Thyroid gland (tissue), 4 donors: ENCODE measurements around the gene GRIP1. TPM values are rescaled to one million over a fixed set of nuclear protein-coding genes. Genes with fewer than 3 reads are reported as not detected.

ENCODE experiments used
- DNase-seq, 2 donors: peaks; one replicate each; pipeline ENCODE4 v3.0.0-alpha.2; 2019
- H3K27ac ChIP-seq, 3 donors: fragments of 200-600 bp; sonication (generic); 1 replicate in 2 of 3; 2 replicates in 1 of 3; pipeline ENCODE4 v1.5.1; 2016 to 2019; ENCODE audit warnings: mild to moderate bottlenecking in 1 of 3, moderate library complexity in 1 of 3
- H3K27me3 ChIP-seq: fragments of 200-600 bp; sonication (generic); one replicate; pipeline ENCODE4 v1.5.1; 2019
- H3K36me3 ChIP-seq, 2 donors: fragments of 200-600 bp; sonication (generic); one replicate each; pipeline ENCODE4 v1.5.1; 2016 to 2019
- H3K4me1 ChIP-seq, 2 donors: fragments of 200-600 bp; sonication (generic); one replicate each; pipeline ENCODE4 v1.5.1; 2017 to 2019
- H3K4me3 ChIP-seq, 3 donors: fragments of 200-600 bp; sonication (generic); replicated peaks in 1 of 3; 1 replicate in 2 of 3; 2 replicates in 1 of 3; pipeline ENCODE4 v1.5.1; 2016; ENCODE audit warnings: mild to moderate bottlenecking in 1 of 3
- H3K9me3 ChIP-seq: fragments of 200-600 bp; sonication (generic); one replicate; pipeline ENCODE4 v1.5.1; 2017
- POLR2A ChIP-seq, 2 donors: fragments of 450-650 bp; IDR thresholded peaks; one replicate each; pipeline ENCODE4 v1.6.1; 2017; ENCODE audit warnings: antibody characterized with exemption in 2 of 2, mild to moderate bottlenecking in 2 of 2, moderate library complexity in 1 of 2
- WGBS, 2 donors: methylation state at CpG; one replicate each; pipeline ENCODE4 v1.1.5; 2017; 5-methylcytosine and 5-hydroxymethylcytosine counted together
- intact Hi-C: fragments of 100-400 bp; cut with DNase I; formaldehyde crosslinking; loops from one replicate; pipeline ENCODE4 v1.15.1; 2023
- total RNA-seq, 4 donors: library from RNA; depleted of rRNA; stranded (reverse); fragments of >200 nt; gene quantifications; one replicate each; pipeline ENCODE4 v1.2.3, GENCODE V29; 2016
- TF ChIP-seq, protein P1 (sequence below), 6 experiments: fragments of 200-600 bp in 3 of 6; fragments of 450-650 bp in 3 of 6; sonication (generic) in 3 of 6; IDR thresholded peaks; one replicate each; pipeline ENCODE4 v1.5.1; 2016 to 2019; ENCODE audit warnings: antibody characterized with exemption in 6 of 6, mild to moderate bottlenecking in 2 of 6, inconsistent platforms in 1 of 6, moderate library complexity in 1 of 6

GRIP1 gene
- total RNA-seq, 4 donors from 2014 or later, result 9.9 to 21.1 (median 15.6) TPM

- no peak overlapping the region for H3K27ac ChIP-seq
- H3K9me3 ChIP-seq, result no peaks in the 10 kb centered on the region
- H3K27me3 ChIP-seq, result no peaks in the 10 kb centered on the region
- no peaks in the 10 kb centered on the region for H3K36me3 ChIP-seq
- H3K4me1 ChIP-seq, result no peaks in the 10 kb centered on the region
- 57 to 68% methylated on average over 2 of the region's 2 CpGs for WGBS, 2 donors
- no peak for TF ChIP-seq POLR2A (IDR thresholded peaks at IDR 0.05)
- TF ChIP-seq, protein P1, sequence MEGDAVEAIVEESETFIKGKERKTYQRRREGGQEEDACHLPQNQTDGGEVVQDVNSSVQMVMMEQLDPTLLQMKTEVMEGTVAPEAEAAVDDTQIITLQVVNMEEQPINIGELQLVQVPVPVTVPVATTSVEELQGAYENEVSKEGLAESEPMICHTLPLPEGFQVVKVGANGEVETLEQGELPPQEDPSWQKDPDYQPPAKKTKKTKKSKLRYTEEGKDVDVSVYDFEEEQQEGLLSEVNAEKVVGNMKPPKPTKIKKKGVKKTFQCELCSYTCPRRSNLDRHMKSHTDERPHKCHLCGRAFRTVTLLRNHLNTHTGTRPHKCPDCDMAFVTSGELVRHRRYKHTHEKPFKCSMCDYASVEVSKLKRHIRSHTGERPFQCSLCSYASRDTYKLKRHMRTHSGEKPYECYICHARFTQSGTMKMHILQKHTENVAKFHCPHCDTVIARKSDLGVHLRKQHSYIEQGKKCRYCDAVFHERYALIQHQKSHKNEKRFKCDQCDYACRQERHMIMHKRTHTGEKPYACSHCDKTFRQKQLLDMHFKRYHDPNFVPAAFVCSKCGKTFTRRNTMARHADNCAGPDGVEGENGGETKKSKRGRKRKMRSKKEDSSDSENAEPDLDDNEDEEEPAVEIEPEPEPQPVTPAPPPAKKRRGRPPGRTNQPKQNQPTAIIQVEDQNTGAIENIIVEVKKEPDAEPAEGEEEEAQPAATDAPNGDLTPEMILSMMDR (IDR thresholded peaks at IDR 0.05), result no peak
- H3K4me3 ChIP-seq, result no peak overlapping the region
- intact Hi-C loops, result no loop called here
- peak in 1 of 2 donors; percentile 1 for DNase-seq
Observed at GRCh38 chr12:66446276-66446675, 232.6 kb downstream of the GRIP1 start.

- 89 to 93% methylated on average over 6 of the region's 6 CpGs for WGBS, 2 donors
- no peaks in the 10 kb centered on the region for H3K36me3 ChIP-seq
- H3K27ac ChIP-seq, result no peak overlapping the region
- no peaks in the 10 kb centered on the region for H3K4me1 ChIP-seq
- H3K27me3 ChIP-seq, result no peaks in the 10 kb centered on the region
- intact Hi-C loops, result no loop called here
- no peak overlapping the region for H3K4me3 ChIP-seq
- no peaks in the 10 kb centered on the region for H3K9me3 ChIP-seq
- DNase-seq, result no peak
- TF ChIP-seq, protein P1 (IDR thresholded peaks at IDR 0.05), result no peak
- no peak for TF ChIP-seq POLR2A (IDR thresholded peaks at IDR 0.05)
Observed at GRCh38 chr12:66441905-66442559, 236.8 kb downstream of the GRIP1 start.

GRCh38 chr12:66438601-66439000, 240.3 kb downstream of the GRIP1 start:
- TF ChIP-seq, protein P1 (IDR thresholded peaks at IDR 0.05), result no peak
- TF ChIP-seq POLR2A (IDR thresholded peaks at IDR 0.05), result no peak
- intact Hi-C loops, result no loop called here
- Histone ChIP-seq H3K36me3 (no peaks in the 10 kb centered on the region), H3K27ac (no peak overlapping the region), H3K9me3 (no peaks in the 10 kb centered on the region), H3K4me1 (no peaks in the 10 kb centered on the region), H3K4me3 (no peak overlapping the region), H3K27me3 (no peaks in the 10 kb centered on the region)
- WGBS, 2 donors, result 89 to 95% methylated on average over 1 of the region's 1 CpG
- DNase-seq, result no peak

DNA sequence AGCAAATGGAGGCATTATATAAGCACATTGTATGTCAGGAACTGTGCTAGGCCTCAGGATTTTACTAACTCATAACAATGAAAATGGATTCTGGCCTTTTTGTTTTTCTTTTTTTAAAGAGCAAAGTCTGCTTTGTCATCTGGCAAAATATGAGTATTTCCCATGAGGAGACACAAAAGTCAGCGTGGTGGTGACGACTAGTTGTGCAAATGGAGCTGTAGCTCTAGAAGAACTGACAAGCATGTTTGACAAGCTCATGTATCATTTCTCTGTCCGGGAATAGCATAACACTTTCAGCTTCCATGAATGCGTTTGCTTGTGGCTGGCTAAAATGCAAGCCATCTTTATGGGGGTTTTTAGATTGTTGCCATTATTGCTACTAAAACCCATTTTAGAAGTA, 248.8 kb downstream of the GRIP1 start:
- Histone ChIP-seq H3K9me3 (no peaks in the 10 kb centered on the region), H3K4me1 (no peaks in the 10 kb centered on the region), H3K36me3 (no peaks in the 10 kb centered on the region), H3K27ac (no peak overlapping the region), H3K27me3 (no peaks in the 10 kb centered on the region), H3K4me3 (no peak overlapping the region)
- DNase-seq, result no peak
- WGBS, 2 donors, result 80 to 86% methylated on average over 4 of the region's 4 CpGs
- intact Hi-C loops, result no loop called here
- no peak for TF ChIP-seq POLR2A (IDR thresholded peaks at IDR 0.05)
- TF ChIP-seq, protein P1 (IDR thresholded peaks at IDR 0.05), result no peak

- H3K4me1 ChIP-seq, result no peaks in the 10 kb centered on the region
- H3K27me3 ChIP-seq, result no peaks in the 10 kb centered on the region
- no peaks in the 10 kb centered on the region for H3K9me3 ChIP-seq
- intact Hi-C loops, result no loop called here
- no peak overlapping the region for H3K27ac ChIP-seq
- no peak for DNase-seq
- no peak overlapping the region for H3K4me3 ChIP-seq
- TF ChIP-seq, protein P1 (IDR thresholded peaks at IDR 0.05), result no peak
- TF ChIP-seq POLR2A (IDR thresholded peaks at IDR 0.05), result no peak
- WGBS, 2 donors, result 88 to 92% methylated on average over 5 of the region's 5 CpGs
- H3K36me3 ChIP-seq, result no peaks in the 10 kb centered on the region
Observed at GRCh38 chr12:66428870-66429269, 250.0 kb downstream of the GRIP1 start.
